Neural crest cell (in vitro differentiated cells): ENCODE data around the gene CD47. TPM values are rescaled to one million over a fixed set of nuclear protein-coding genes. Genes with fewer than 3 reads are reported as not detected.

ENCODE experiments used
- DNase-seq: peaks from one replicate; pipeline ENCODE4 v3.0.0; 2021; ENCODE audit warnings: low read depth, mixed read lengths, low spot score
- H3K27ac Mint-ChIP-seq: one replicate; pipeline ENCODE4 v1.8.0; 2021; ENCODE audit warnings: mild to moderate bottlenecking, mixed read lengths; ENCODE audit not compliant: unreplicated experiment
- H3K27me3 Mint-ChIP-seq: 2 replicates; pipeline ENCODE4 v1.8.0; 2021; ENCODE audit warnings: low read depth, mild to moderate bottlenecking, mixed read lengths
- H3K36me3 Mint-ChIP-seq: 2 replicates; pipeline ENCODE4 v1.8.0; 2021; ENCODE audit warnings: low read depth, mild to moderate bottlenecking, mixed read lengths
- H3K4me1 Mint-ChIP-seq: 2 replicates; pipeline ENCODE4 v1.8.0; 2021; ENCODE audit warnings: mixed read lengths
- H3K4me3 Mint-ChIP-seq: one replicate; pipeline ENCODE4 v1.8.0; 2021; ENCODE audit warnings: mild to moderate bottlenecking, mixed read lengths
- H3K9me3 Mint-ChIP-seq: 2 replicates; pipeline ENCODE4 v1.8.0; 2021; ENCODE audit warnings: mixed read lengths
- total RNA-seq: library from RNA; stranded (reverse); gene quantifications from 2 replicates; pipeline ENCODE4 v1.2.1, GENCODE V29; 2021
- TF ChIP-seq, protein P1 (sequence below): fragments of 200-600 bp; sonication (generic); conservative IDR thresholded peaks from 2 replicates; pipeline ENCODE4 v1.5.0; 2021; ENCODE audit warnings: antibody characterized with exemption, mild to moderate bottlenecking

CD47 gene
- total RNA-seq, 1 donor from 2014 or later = 48.3 TPM

GRCh38 chr3:108024146-108024850 lies 66.5 kb downstream of the CD47 start:
- H3K36me3 Mint-ChIP-seq = peaks cover 3% of the 10 kb centered on the region

GRCh38 chr3:108022256-108023150 lies 68.3 kb downstream of the CD47 start:
- Mint-ChIP-seq H3K36me3 (peaks cover 3% of the 10 kb centered on the region), H3K27me3 (no peaks in the 10 kb centered on the region), H3K4me3 (no peak overlapping the region), H3K4me1 (peaks cover 5% of the 10 kb centered on the region), H3K27ac (no peak overlapping the region), H3K9me3 (peaks cover 2% of the 10 kb centered on the region)
- TF ChIP-seq, protein P1, sequence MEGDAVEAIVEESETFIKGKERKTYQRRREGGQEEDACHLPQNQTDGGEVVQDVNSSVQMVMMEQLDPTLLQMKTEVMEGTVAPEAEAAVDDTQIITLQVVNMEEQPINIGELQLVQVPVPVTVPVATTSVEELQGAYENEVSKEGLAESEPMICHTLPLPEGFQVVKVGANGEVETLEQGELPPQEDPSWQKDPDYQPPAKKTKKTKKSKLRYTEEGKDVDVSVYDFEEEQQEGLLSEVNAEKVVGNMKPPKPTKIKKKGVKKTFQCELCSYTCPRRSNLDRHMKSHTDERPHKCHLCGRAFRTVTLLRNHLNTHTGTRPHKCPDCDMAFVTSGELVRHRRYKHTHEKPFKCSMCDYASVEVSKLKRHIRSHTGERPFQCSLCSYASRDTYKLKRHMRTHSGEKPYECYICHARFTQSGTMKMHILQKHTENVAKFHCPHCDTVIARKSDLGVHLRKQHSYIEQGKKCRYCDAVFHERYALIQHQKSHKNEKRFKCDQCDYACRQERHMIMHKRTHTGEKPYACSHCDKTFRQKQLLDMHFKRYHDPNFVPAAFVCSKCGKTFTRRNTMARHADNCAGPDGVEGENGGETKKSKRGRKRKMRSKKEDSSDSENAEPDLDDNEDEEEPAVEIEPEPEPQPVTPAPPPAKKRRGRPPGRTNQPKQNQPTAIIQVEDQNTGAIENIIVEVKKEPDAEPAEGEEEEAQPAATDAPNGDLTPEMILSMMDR = no peak
- no peak for DNase-seq

More at GRCh38 chr3:108024146-108024850, 66.5 kb downstream of the CD47 start:
- Mint-ChIP-seq H3K4me1 (peaks cover 15% of the 10 kb centered on the region), H3K27ac (no peak overlapping the region), H3K27me3 (no peaks in the 10 kb centered on the region), H3K9me3 (peaks cover 2% of the 10 kb centered on the region), H3K4me3 (no peak overlapping the region)
- TF ChIP-seq, protein P1 = no peak
- DNase-seq = no peak

DNA sequence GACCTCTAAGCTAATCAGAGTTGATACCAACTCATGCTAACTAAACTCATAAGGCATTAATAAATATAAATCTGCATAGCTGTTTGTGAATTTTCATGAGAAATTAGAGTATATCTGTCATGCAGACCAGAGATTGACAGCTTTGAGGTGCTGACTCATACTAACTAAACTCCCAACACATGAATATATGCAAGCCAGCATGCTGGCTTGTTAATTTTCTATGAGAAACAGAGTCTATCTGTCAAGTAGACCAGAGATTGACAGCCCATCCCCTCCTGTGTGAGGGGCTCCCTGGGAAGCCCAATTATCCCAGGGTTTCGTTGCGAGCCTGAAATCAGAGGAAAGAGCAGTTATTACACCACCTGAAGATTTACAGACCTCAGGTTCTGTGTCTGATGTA lies 69.3 kb downstream of the CD47 start:
- H3K27me3 Mint-ChIP-seq = no peaks in the 10 kb centered on the region
- TF ChIP-seq, protein P1 = no peak
- H3K4me3 Mint-ChIP-seq = no peak overlapping the region

DNA sequence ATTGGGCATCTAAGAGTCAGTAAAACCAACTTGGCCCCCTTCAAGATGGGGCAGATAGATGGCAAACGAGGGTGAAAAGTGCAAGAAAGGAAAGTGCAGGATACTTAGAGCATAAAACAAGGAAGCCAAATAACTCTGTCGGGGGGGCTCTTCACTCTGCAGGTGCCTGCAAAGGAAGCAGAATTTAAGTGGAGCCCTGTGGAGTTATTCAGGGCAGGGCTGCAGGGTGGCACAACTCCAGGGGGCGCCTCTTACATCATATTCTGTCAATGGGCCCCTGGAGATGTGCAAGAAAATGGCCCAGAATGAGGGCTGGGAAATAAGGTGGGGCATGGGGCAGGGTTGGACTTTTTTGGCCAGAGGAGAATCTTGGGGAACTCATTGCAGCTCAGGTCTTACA lies 69.7 kb downstream of the CD47 start:
- Mint-ChIP-seq H3K27me3 (no peaks in the 10 kb centered on the region), H3K4me1 (peaks cover 5% of the 10 kb centered on the region), H3K27ac (no peak overlapping the region), H3K9me3 (peaks cover 6% of the 10 kb centered on the region), H3K4me3 (no peak overlapping the region), H3K36me3 (peaks cover 3% of the 10 kb centered on the region)
- TF ChIP-seq, protein P1 = no peak
- no peak for DNase-seq

More for the DNA sequence above, 69.3 kb downstream of the CD47 start:
- H3K9me3 Mint-ChIP-seq = peaks cover 5% of the 10 kb centered on the region
- H3K27ac Mint-ChIP-seq = no peak overlapping the region
- peaks cover 3% of the 10 kb centered on the region for H3K36me3 Mint-ChIP-seq
- DNase-seq = no peak
- peaks cover 5% of the 10 kb centered on the region for H3K4me1 Mint-ChIP-seq

- peaks cover under 1% of the 10 kb centered on the region for H3K36me3 Mint-ChIP-seq
- no peak overlapping the region for H3K27ac Mint-ChIP-seq
- no peak overlapping the region for H3K4me3 Mint-ChIP-seq
- DNase-seq = no peak
- H3K27me3 Mint-ChIP-seq = no peaks in the 10 kb centered on the region
- peaks cover 4% of the 10 kb centered on the region for H3K9me3 Mint-ChIP-seq
- TF ChIP-seq, protein P1 = no peak
- no peaks in the 10 kb centered on the region for H3K4me1 Mint-ChIP-seq
Observed at GRCh38 chr3:108018552-108018951, 72.3 kb downstream of the CD47 start.
